IMR-90 (cell line): Measurements from ENCODE around the gene SLC4A1AP.

Source experiments
- CEBPB ChIP-seq: IDR thresholded peaks from 2 replicates; pipeline ENCODE4 v1.6.1; 2012; ENCODE audit warnings: low read depth, low read length, improper control_type of control experiment
- POLR2A ChIP-seq: IDR thresholded peaks from 2 replicates; pipeline ENCODE4 v1.6.1; 2012; ENCODE audit warnings: mild to moderate bottlenecking, low read depth, low read length
- TF ChIP-seq, protein P1 (sequence below): fragments of 150-350 bp; IDR thresholded peaks from 2 replicates; pipeline ENCODE4 v1.6.1; 2016; ENCODE audit warnings: low read depth, mild to moderate bottlenecking, low read length, moderate library complexity, borderline replicate concordance
- TF ChIP-seq, protein P2 (sequence below): conservative IDR thresholded peaks from 2 replicates; pipeline ENCODE4 v1.5.1; 2012; ENCODE audit warnings: mild to moderate bottlenecking, low read depth, low read length, improper control_type of control experiment

DNA sequence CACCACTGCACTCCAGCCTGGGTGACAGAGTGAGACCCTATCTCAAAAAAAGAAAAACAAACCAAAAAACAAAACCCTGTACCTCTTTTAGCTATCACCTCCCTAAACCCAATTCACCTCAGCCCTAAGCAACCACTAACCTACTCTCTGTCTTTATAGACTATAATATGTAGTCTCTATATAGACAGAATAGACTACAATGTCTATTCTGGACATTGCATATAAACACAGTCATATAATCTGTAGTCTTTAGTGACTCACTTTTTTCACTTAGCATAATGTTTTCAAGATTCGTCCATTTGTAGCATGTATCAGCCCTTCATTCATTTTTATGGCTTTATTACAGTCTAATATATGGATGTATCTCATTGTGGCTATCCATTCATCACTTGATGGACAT is 70.6 kb downstream of the SLC4A1AP start:
- TF ChIP-seq, protein P1, sequence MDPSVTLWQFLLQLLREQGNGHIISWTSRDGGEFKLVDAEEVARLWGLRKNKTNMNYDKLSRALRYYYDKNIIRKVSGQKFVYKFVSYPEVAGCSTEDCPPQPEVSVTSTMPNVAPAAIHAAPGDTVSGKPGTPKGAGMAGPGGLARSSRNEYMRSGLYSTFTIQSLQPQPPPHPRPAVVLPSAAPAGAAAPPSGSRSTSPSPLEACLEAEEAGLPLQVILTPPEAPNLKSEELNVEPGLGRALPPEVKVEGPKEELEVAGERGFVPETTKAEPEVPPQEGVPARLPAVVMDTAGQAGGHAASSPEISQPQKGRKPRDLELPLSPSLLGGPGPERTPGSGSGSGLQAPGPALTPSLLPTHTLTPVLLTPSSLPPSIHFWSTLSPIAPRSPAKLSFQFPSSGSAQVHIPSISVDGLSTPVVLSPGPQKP, result no peak
- TF ChIP-seq, protein P2, sequence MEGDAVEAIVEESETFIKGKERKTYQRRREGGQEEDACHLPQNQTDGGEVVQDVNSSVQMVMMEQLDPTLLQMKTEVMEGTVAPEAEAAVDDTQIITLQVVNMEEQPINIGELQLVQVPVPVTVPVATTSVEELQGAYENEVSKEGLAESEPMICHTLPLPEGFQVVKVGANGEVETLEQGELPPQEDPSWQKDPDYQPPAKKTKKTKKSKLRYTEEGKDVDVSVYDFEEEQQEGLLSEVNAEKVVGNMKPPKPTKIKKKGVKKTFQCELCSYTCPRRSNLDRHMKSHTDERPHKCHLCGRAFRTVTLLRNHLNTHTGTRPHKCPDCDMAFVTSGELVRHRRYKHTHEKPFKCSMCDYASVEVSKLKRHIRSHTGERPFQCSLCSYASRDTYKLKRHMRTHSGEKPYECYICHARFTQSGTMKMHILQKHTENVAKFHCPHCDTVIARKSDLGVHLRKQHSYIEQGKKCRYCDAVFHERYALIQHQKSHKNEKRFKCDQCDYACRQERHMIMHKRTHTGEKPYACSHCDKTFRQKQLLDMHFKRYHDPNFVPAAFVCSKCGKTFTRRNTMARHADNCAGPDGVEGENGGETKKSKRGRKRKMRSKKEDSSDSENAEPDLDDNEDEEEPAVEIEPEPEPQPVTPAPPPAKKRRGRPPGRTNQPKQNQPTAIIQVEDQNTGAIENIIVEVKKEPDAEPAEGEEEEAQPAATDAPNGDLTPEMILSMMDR, result no peak
- TF ChIP-seq POLR2A (no peak), CEBPB (no peak)
